Esophagus squamous epithelium (tissue), 5 donors: ENCODE measurements around the gene ZSCAN30. TPM values are rescaled to one million over a fixed set of nuclear protein-coding genes. Genes with fewer than 3 reads are reported as not detected.

Experiments used
- DNase-seq: peaks from one replicate; lab custom pipeline; 2025; lab: John Stamatoyannopoulos, UW
- H3K27ac ChIP-seq, 4 donors: fragments of 200-600 bp; sonication (generic); one replicate each; pipeline ENCODE4 v1.5.1; 2016 to 2019; ENCODE audit warnings: mild to moderate bottlenecking in 1 of 4
- H3K27me3 ChIP-seq, 4 donors: fragments of 200-600 bp; sonication (generic); 1 replicate in 3 of 4; 2 replicates in 1 of 4; pipeline versions ENCODE4 v1.5.1 to v1.6.0; 2017 to 2021; ENCODE audit warnings: antibody characterized with exemption in 1 of 4
- H3K36me3 ChIP-seq, 3 donors: fragments of 200-600 bp; sonication (generic); one replicate each; pipeline ENCODE4 v1.5.1; 2016 to 2019
- H3K4me1 ChIP-seq, 3 donors: fragments of 200-600 bp; sonication (generic); one replicate each; pipeline ENCODE4 v1.5.1; 2017 to 2019
- H3K4me3 ChIP-seq, 4 donors: fragments of 200-600 bp; sonication (generic); 1 replicate in 3 of 4; 2 replicates in 1 of 4; pipeline ENCODE4 v1.5.1; 2016 to 2019; ENCODE audit warnings: mild to moderate bottlenecking in 2 of 4, moderate library complexity in 1 of 4
- H3K9me3 ChIP-seq, 3 donors: fragments of 200-600 bp; sonication (generic); one replicate each; pipeline ENCODE4 v1.5.1; 2016 to 2019
- CTCF ChIP-seq, 6 experiments: fragments of 450-650 bp in 4 of 6; fragments of 200-600 bp in 2 of 6; sonication (generic) in 2 of 6; IDR thresholded peaks; one replicate each; pipeline ENCODE4 v1.5.1; 2016 to 2019; ENCODE audit warnings: antibody characterized with exemption in 6 of 6, mild to moderate bottlenecking in 4 of 6, moderate library complexity in 4 of 6
- POLR2A ChIP-seq, 4 donors: fragments of 450-650 bp; IDR thresholded peaks; one replicate each; pipeline ENCODE4 v1.6.1; 2017; ENCODE audit warnings: antibody characterized with exemption in 4 of 4, mild to moderate bottlenecking in 4 of 4, moderate library complexity in 3 of 4
- WGBS, 2 donors: methylation state at CpG; one replicate each; pipeline ENCODE4 v1.1.5; 2018; 5-methylcytosine and 5-hydroxymethylcytosine counted together
- intact Hi-C: fragments of 100-400 bp; cut with DNase I; formaldehyde crosslinking; loops from one replicate; pipeline ENCODE4 v1.15.0; 2022
- total RNA-seq, 4 donors: library from RNA; depleted of rRNA; stranded (reverse); fragments of >200 nt; gene quantifications; one replicate each; pipeline ENCODE4 v1.1.0, GENCODE V29; 2016
- donor health status: DM: yes; HTN: yes; CAD: no.

Gene ZSCAN30
- total RNA-seq, 4 donors from 2014 or later: 4.1 to 14.9 (median 8.0) TPM

- intact Hi-C loops: no loop called here
- Histone ChIP-seq H3K36me3 (no peaks in the 10 kb centered on the region), H3K4me1 (peaks cover 0 to 8% (median 0%) of the 10 kb centered on the region in 3 donors), H3K4me3 (no peak overlapping the region), H3K27ac (no peak overlapping the region), H3K27me3 (no peaks in the 10 kb centered on the region), H3K9me3 (no peaks in the 10 kb centered on the region)
- WGBS, 2 donors: 100% methylated on average over 1 of the region's 35 CpGs; no CpG with 5 or more reads in 1 of the 2 donors
- TF ChIP-seq CTCF (IDR thresholded peaks at IDR 0.05): no peak
- TF ChIP-seq POLR2A (IDR thresholded peaks at IDR 0.05): no peak
- DNase-seq: no peak
Observed at GRCh38 chr18:35271656-35272055, 18.4 kb downstream of the ZSCAN30 start.

DNA sequence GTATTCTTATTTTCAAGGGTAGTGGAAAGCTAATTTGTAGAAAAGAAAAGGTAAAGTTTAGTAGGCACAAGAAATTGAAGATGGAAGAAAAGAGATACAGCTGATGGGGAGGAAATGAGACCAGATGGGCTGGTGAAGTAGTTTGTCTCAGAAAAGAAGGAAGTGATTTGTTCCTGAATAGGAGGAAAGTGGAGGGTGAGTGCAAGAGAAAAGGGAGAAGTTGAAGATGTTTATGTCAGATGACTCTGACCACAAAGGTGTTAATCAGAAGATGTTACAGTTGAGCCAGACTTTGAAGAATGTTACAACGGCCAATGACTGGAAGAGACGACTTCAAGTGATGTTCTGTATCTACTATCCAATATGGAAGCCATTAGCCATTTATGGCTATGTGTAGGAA lies 21.2 kb downstream of the ZSCAN30 start:
- peaks cover 0 to 5% (median 0%) of the 10 kb centered on the region in 3 donors for H3K36me3 ChIP-seq
- intact Hi-C loops: no loop called here

GRCh38 chr18:35267809-35268208 lies 22.2 kb downstream of the ZSCAN30 start:
- Histone ChIP-seq H3K36me3 (peaks cover 0 to 15% (median 0%) of the 10 kb centered on the region in 3 donors), H3K4me1 (peaks cover 0 to 8% (median 0%) of the 10 kb centered on the region in 3 donors), H3K4me3 (peak overlapping the region; percentile 39 to 76 (median 64)), H3K9me3 (no peaks in the 10 kb centered on the region), H3K27ac (peak overlapping the region in 3 of 4 donors; percentile 35 to 86 (median 73)), H3K27me3 (no peaks in the 10 kb centered on the region)
- 43 to 44% methylated on average over 11 to 23 of the region's 30 CpGs for WGBS, 2 donors
- TF ChIP-seq CTCF (IDR thresholded peaks at IDR 0.05): no peak
- no peak for TF ChIP-seq POLR2A (IDR thresholded peaks at IDR 0.05)
- intact Hi-C loops: no loop called here
- DNase-seq: no peak

More for the DNA sequence above, 21.2 kb downstream of the ZSCAN30 start:
- TF ChIP-seq POLR2A (IDR thresholded peaks at IDR 0.05): no peak
- no peak for TF ChIP-seq CTCF (IDR thresholded peaks at IDR 0.05)
- Histone ChIP-seq H3K4me1 (peaks cover 0 to 8% (median 0%) of the 10 kb centered on the region in 3 donors), H3K27me3 (no peaks in the 10 kb centered on the region), H3K4me3 (no peak overlapping the region), H3K27ac (no peak overlapping the region), H3K9me3 (no peaks in the 10 kb centered on the region)
- WGBS, 2 donors: 78 to 88% methylated on average over 2 of the region's 2 CpGs
- DNase-seq: no peak

DNA sequence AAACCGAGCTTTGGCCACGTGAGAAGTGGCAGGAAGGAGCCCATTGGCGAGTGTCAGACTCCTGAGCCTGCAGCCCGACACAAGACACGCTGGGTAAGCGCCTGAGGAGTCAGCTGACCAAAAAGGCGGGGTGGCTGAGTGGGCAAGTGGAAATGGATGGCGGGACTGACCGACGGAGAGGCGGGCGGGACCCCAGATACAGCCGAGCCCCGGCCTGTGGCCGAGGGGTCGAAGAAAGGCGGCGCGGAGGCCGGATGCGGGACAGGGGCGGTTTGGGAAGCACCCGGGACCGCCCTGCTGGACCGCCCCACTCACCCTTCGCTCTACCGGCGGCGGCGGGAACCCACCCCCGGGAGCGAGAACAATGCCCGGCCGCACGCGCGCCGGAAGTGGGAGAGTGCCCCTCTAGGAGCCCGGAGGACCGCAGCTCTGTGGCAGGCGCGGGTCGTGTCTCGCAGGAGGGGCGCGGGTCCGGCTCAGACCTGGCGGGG lies 22.8 kb downstream of the ZSCAN30 start:
- intact Hi-C loops: no loop called here
- peak; percentile 19 for DNase-seq
- H3K4me3 ChIP-seq: peak overlapping the region; percentile 39 to 76 (median 64)
- no peaks in the 10 kb centered on the region for H3K9me3 ChIP-seq
- H3K27ac ChIP-seq: peak overlapping the region; percentile 66 to 91 (median 80)
- no peaks in the 10 kb centered on the region for H3K27me3 ChIP-seq
- peaks cover 0 to 21% (median 0%) of the 10 kb centered on the region in 3 donors for H3K36me3 ChIP-seq
- 1 to 6% methylated on average over 12 to 16 of the region's 48 CpGs for WGBS, 2 donors
- H3K4me1 ChIP-seq: peaks cover 0 to 8% (median 0%) of the 10 kb centered on the region in 3 donors
- TF ChIP-seq POLR2A (IDR thresholded peaks at IDR 0.05) (peak in 2 of 4 donors; percentile 18 to 30), CTCF (IDR thresholded peaks at IDR 0.05) (no peak)

DNA sequence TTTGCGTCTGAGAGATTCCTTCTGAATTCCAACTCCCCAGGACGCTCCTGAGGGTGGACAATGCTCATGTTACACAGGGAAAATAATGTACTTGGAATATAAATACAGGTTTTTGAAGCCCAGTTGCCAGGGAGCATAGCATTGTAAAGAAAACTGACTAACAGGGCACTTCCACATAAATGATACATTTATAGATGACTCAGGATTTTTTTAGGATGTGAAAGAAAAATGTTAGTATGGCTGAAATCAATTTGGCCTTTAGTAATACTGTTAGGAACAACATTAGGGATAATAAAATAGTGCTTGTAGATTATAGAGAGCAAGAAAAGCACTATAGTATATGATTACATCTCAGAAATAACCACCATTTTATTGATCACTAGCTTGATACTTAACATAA lies 25.6 kb downstream of the ZSCAN30 start:
- intact Hi-C loops: no loop called here
- Histone ChIP-seq H3K36me3 (peaks cover 0 to 39% (median 0%) of the 10 kb centered on the region in 3 donors), H3K27ac (no peak overlapping the region), H3K9me3 (no peaks in the 10 kb centered on the region), H3K27me3 (no peaks in the 10 kb centered on the region), H3K4me1 (peaks cover 0 to 8% (median 0%) of the 10 kb centered on the region in 3 donors), H3K4me3 (no peak overlapping the region)
- DNase-seq: no peak
- TF ChIP-seq POLR2A (IDR thresholded peaks at IDR 0.05): no peak
- TF ChIP-seq CTCF (IDR thresholded peaks at IDR 0.05): no peak
- WGBS, 2 donors: 81 to 92% methylated on average over 2 of the region's 2 CpGs
